HL-60 (cell line): ENCODE results near the gene CHAF1A.

Experiments
- DNase-seq, 2 experiments: peaks; one replicate each; pipeline ENCODE4 v3.0.0-alpha.2; 2010 to 2020; ENCODE audit warnings: low read depth in 1 of 2, low spot score in 1 of 2
- H3K27ac ChIP-seq: fragments of 250-450 bp; sonication (Bioruptor Pico); replicated peaks from 2 replicates; pipeline ENCODE4 v1.5.1; 2020; ENCODE audit warnings: mild to moderate bottlenecking, moderate library complexity
- H3K27me3 ChIP-seq: fragments of 250-450 bp; sonication (Bioruptor Pico); 2 replicates; pipeline ENCODE4 v1.5.1; 2021; ENCODE audit warnings: mild to moderate bottlenecking, moderate library complexity; ENCODE audit not compliant: insufficient read depth, poor library complexity, severe bottlenecking
- H3K4me3 ChIP-seq: replicated peaks from 2 replicates; pipeline ENCODE4 v1.5.1; 2011; ENCODE audit warnings: mild to moderate bottlenecking, control low read depth, low read length; ENCODE audit not compliant: insufficient read depth
- GABPA ChIP-seq: IDR thresholded peaks from 2 replicates; pipeline ENCODE4 v1.6.1; 2012; ENCODE audit warnings: low read depth
- POLR2AphosphoS5 ChIP-seq: IDR thresholded peaks from 2 replicates; pipeline ENCODE4 v1.6.1; 2012; ENCODE audit warnings: low read depth
- SPI1 ChIP-seq: IDR thresholded peaks from 2 replicates; pipeline ENCODE4 v1.6.1; 2012; ENCODE audit warnings: low read depth, mild to moderate bottlenecking, borderline replicate concordance
- TF ChIP-seq, protein P1 (sequence below): IDR thresholded peaks from one replicate; pipeline ENCODE4 v1.5.1; 2011; ENCODE audit warnings: low read length, control low read depth, inconsistent platforms; ENCODE audit not compliant: insufficient read depth
- TF ChIP-seq, protein P2 (sequence below): IDR thresholded peaks from 2 replicates; pipeline ENCODE4 v1.6.1; 2012; ENCODE audit warnings: low read depth; ENCODE audit not compliant: insufficient replicate concordance

Gene CHAF1A

DNA sequence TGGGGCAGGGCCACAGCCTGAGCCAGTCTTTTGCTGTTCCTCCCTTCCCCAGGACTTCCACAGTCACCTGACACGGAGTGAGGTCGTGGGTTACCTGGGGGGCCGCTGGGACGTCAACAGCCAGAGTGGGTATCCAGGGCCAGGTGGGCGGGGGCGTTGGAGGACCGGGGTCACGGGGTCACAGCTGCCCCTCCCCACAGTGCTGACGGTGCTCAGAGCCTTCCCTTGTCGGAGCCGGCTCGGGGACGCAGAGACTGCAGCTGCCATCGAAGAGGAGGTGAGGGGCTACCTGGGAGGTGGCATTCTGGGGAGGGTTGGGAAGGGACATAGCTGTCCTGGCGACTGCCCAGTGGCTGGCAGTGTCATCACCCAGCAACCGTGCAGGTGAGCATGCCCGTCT, 47.5 kb upstream of the CHAF1A start:
- Histone ChIP-seq H3K27me3 (no peaks in the 10 kb centered on the region), H3K4me3 (no peak overlapping the region), H3K27ac (no peak overlapping the region)
- TF ChIP-seq, protein P1, sequence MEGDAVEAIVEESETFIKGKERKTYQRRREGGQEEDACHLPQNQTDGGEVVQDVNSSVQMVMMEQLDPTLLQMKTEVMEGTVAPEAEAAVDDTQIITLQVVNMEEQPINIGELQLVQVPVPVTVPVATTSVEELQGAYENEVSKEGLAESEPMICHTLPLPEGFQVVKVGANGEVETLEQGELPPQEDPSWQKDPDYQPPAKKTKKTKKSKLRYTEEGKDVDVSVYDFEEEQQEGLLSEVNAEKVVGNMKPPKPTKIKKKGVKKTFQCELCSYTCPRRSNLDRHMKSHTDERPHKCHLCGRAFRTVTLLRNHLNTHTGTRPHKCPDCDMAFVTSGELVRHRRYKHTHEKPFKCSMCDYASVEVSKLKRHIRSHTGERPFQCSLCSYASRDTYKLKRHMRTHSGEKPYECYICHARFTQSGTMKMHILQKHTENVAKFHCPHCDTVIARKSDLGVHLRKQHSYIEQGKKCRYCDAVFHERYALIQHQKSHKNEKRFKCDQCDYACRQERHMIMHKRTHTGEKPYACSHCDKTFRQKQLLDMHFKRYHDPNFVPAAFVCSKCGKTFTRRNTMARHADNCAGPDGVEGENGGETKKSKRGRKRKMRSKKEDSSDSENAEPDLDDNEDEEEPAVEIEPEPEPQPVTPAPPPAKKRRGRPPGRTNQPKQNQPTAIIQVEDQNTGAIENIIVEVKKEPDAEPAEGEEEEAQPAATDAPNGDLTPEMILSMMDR: no peak
- TF ChIP-seq SPI1 (no peak), POLR2AphosphoS5 (no peak), GABPA (no peak)
- TF ChIP-seq, protein P2, sequence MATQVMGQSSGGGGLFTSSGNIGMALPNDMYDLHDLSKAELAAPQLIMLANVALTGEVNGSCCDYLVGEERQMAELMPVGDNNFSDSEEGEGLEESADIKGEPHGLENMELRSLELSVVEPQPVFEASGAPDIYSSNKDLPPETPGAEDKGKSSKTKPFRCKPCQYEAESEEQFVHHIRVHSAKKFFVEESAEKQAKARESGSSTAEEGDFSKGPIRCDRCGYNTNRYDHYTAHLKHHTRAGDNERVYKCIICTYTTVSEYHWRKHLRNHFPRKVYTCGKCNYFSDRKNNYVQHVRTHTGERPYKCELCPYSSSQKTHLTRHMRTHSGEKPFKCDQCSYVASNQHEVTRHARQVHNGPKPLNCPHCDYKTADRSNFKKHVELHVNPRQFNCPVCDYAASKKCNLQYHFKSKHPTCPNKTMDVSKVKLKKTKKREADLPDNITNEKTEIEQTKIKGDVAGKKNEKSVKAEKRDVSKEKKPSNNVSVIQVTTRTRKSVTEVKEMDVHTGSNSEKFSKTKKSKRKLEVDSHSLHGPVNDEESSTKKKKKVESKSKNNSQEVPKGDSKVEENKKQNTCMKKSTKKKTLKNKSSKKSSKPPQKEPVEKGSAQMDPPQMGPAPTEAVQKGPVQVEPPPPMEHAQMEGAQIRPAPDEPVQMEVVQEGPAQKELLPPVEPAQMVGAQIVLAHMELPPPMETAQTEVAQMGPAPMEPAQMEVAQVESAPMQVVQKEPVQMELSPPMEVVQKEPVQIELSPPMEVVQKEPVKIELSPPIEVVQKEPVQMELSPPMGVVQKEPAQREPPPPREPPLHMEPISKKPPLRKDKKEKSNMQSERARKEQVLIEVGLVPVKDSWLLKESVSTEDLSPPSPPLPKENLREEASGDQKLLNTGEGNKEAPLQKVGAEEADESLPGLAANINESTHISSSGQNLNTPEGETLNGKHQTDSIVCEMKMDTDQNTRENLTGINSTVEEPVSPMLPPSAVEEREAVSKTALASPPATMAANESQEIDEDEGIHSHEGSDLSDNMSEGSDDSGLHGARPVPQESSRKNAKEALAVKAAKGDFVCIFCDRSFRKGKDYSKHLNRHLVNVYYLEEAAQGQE: no peak
- no peak for DNase-seq

DNA sequence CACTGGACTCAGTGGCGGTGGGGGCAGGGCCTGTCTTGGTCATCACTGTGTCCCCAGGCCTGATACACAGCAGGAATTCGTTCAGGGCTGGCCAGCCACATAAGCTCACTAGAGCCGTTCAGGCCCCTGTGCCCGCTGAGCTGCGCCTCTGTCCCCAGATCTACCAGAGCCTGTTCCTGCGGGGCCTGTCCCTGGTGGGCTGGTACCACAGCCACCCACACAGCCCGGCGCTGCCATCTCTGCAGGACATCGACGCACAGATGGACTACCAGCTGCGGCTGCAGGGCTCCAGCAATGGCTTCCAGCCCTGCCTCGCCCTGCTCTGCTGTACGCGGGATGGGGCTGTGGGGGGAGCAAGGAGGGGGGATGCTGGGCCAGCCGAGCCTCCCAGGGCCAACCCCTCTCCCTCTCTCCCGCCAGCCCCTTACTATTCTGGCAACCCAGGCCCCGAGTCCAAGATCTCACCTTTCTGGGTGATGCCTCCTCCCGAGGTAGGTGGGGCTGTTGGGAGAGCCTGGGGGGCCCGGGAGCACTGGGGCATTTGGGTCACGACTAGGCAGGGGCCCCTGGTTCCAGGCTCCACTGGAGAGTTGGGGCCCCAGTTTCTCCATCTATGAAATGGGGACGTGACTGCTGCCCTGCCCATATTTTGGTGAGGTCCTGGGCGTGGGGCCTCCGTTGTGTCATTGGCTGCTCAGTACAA, 45.2 kb upstream of the CHAF1A start:
- H3K27ac ChIP-seq: no peak overlapping the region
- DNase-seq: no peak
- H3K27me3 ChIP-seq: no peaks in the 10 kb centered on the region
- H3K4me3 ChIP-seq: no peak overlapping the region
- TF ChIP-seq, protein P1: no peak
- TF ChIP-seq, protein P2: no peak

DNA sequence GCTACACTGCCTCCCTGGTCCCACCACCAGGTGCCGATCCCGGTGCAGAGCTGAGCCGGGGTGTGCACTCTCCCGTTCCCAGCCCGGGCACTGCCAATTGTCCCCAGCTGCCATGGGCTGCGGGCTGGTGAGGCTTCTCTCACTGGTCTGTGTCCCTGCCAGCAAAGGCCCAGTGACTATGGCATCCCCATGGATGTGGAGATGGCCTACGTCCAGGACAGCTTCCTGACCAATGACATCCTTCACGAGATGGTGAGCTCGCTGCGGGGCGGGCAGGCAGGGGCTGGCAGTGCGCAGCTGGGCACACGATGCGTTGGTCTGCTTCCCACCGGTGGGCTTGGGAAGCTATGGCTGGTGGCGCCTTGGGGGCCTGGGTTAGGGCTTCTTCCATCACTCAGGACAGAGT, 44.5 kb upstream of the CHAF1A start:
- Histone ChIP-seq H3K27ac (no peak overlapping the region), H3K27me3 (no peaks in the 10 kb centered on the region), H3K4me3 (no peak overlapping the region)
- no peak for DNase-seq
- TF ChIP-seq, protein P2: no peak
- TF ChIP-seq SPI1: no peak
